SK-N-SH (cell line): ENCODE measurements around the gene FOXP2. TPM values are rescaled to one million over a fixed set of nuclear protein-coding genes. Genes with fewer than 3 reads are reported as not detected.
A peak's percentile ranks its signal among the peaks of the same experiment; 100 is the strongest.
"Not testable (repeated sequence)": the region's sequence is repeated elsewhere in the genome, so short reads cannot be mapped to it uniquely, and the experiment has no call there.

Experiments
- CTCF ChIA-PET: fragments of 300-600, 350-600 bp; formaldehyde crosslinking; extraction: SDS; loops from one replicate; lab custom pipeline; 2021; lab: Yijun Ruan, JAX
- POLR2A ChIA-PET: fragments of 350-600 bp; sonication (Branson Sonifier 250); formaldehyde crosslinking; extraction: SDS; loops from one replicate; lab custom pipeline; 2020; ENCODE audit warnings: antibody characterized with exemption, inconsistent platforms; lab: Yijun Ruan, JAX
- DNase-seq: peaks from one replicate; pipeline ENCODE4 v3.0.0; 2012
- H2AFZ ChIP-seq: fragments of 200-600 bp; sonication (generic); 2 replicates; pipeline ENCODE4 v1.8.1; 2016; ENCODE audit warnings: antibody characterized with exemption, mild to moderate bottlenecking, low read depth
- H3F3A ChIP-seq: fragments of 200-600 bp; sonication (generic); replicated peaks from 2 replicates; pipeline ENCODE3; 2016; ENCODE audit warnings: antibody characterized with exemption, mild to moderate bottlenecking; ENCODE audit not compliant: insufficient read depth
- H3K27ac ChIP-seq, 2 experiments: fragments of 200-500 bp in 1 of 2; fragments of 200-600 bp in 1 of 2; sonication (Bioruptor generic) in 1 of 2; sonication (generic), shearing (Covaris generic) in 1 of 2; 2 replicates each; pipeline versions ENCODE4 v1.5.1 to v1.6.1; 2014 to 2016; ENCODE audit warnings: low read depth in 2 of 2, inconsistent platforms in 1 of 2, low read length in 1 of 2, mild to moderate bottlenecking in 1 of 2, mixed read lengths in 1 of 2
- H3K27me3 ChIP-seq: fragments of 200-600 bp; sonication (generic), shearing (Covaris generic); 2 replicates; pipeline ENCODE4 v1.6.1; 2016; ENCODE audit warnings: mixed run types; ENCODE audit not compliant: insufficient read depth
- H3K36me3 ChIP-seq, 2 experiments: fragments of 200-500 bp in 1 of 2; fragments of 200-600 bp in 1 of 2; sonication (Bioruptor generic) in 1 of 2; sonication (generic) in 1 of 2; replicated peaks in 1 of 2; 2 replicates each; pipeline versions ENCODE3 to v1.5.1; 2014 to 2016; ENCODE audit warnings: low read length in 1 of 2, mild to moderate bottlenecking in 1 of 2; ENCODE audit not compliant: insufficient read depth in 2 of 2, control insufficient read depth in 1 of 2
- H3K4me1 ChIP-seq, 2 experiments: fragments of 200-500 bp in 1 of 2; fragments of 200-600 bp in 1 of 2; sonication (Bioruptor generic) in 1 of 2; sonication (generic), shearing (Covaris generic) in 1 of 2; 2 replicates each; pipeline versions ENCODE4 v1.5.1 to v1.6.1; 2014 to 2016; ENCODE audit warnings: low read depth in 1 of 2, low read length in 1 of 2, mixed run types in 1 of 2; ENCODE audit not compliant: insufficient read depth in 2 of 2, control insufficient read depth in 1 of 2
- H3K4me2 ChIP-seq: fragments of 200-600 bp; sonication (generic), shearing (Covaris generic); 2 replicates; pipeline ENCODE4 v1.6.1; 2017; ENCODE audit warnings: mixed run types
- H3K4me3 ChIP-seq, 2 experiments: fragments of 200-500 bp in 1 of 2; fragments of 200-600 bp in 1 of 2; sonication (Bioruptor generic) in 1 of 2; sonication (generic), shearing (Covaris generic) in 1 of 2; 2 replicates each; pipeline versions ENCODE4 v1.5.1 to v1.8.1; 2014 to 2016; ENCODE audit warnings: low read depth in 2 of 2, inconsistent platforms in 1 of 2, low read length in 1 of 2, mild to moderate bottlenecking in 1 of 2, mixed read lengths in 1 of 2, moderate library complexity in 1 of 2
- H3K79me2 ChIP-seq: fragments of 200-600 bp; sonication (generic); 2 replicates; pipeline ENCODE4 v1.8.1; 2017; ENCODE audit warnings: mild to moderate bottlenecking; ENCODE audit not compliant: insufficient read depth
- H3K9ac ChIP-seq: fragments of 200-600 bp; sonication (generic); 2 replicates; pipeline ENCODE4 v1.6.1; 2017; ENCODE audit warnings: mixed run types
- H3K9me2 ChIP-seq: fragments of 200-600 bp; sonication (generic); 2 replicates; pipeline ENCODE4 v1.6.1; 2017; ENCODE audit warnings: mixed run types
- H3K9me3 ChIP-seq: fragments of 200-600 bp; sonication (generic); 2 replicates; pipeline ENCODE4 v1.6.1; 2017; ENCODE audit warnings: mixed run types, mild to moderate bottlenecking, moderate library complexity
- H4K20me1 ChIP-seq: fragments of 200-600 bp; sonication (generic); 2 replicates; pipeline ENCODE4 v1.6.1; 2017; ENCODE audit warnings: mild to moderate bottlenecking, mixed run types; ENCODE audit not compliant: insufficient read depth
- FOXJ3 ChIP-seq: sonication (generic); formaldehyde crosslinking; IDR thresholded peaks from 2 replicates; pipeline ENCODE4 v1.5.1; 2020; ENCODE audit warnings: mild to moderate bottlenecking, missing genetic modification reagents
- FOXM1 ChIP-seq: IDR thresholded peaks from 2 replicates; pipeline ENCODE4 v1.4.0; 2012; ENCODE audit warnings: low read depth, mild to moderate bottlenecking
- JUND ChIP-seq: IDR thresholded peaks from 2 replicates; pipeline ENCODE4 v1.4.0; 2012
- MEF2A ChIP-seq: IDR thresholded peaks from 2 replicates; pipeline ENCODE4 v1.4.0; 2012; ENCODE audit warnings: low read depth, borderline replicate concordance
- PBX3 ChIP-seq: IDR thresholded peaks from 2 replicates; pipeline ENCODE4; 2012
- POLR2AphosphoS5 ChIP-seq: IDR thresholded peaks from 2 replicates; pipeline ENCODE4 v1.6.1; 2012; ENCODE audit warnings: low read depth, low read length
- RAD21 ChIP-seq: IDR thresholded peaks from 2 replicates; pipeline ENCODE4 v1.6.1; 2012; ENCODE audit warnings: mild to moderate bottlenecking, low read length
- RCOR1 ChIP-seq: fragments of 150-350 bp; IDR thresholded peaks from 2 replicates; pipeline ENCODE4 v1.6.1; 2017; ENCODE audit warnings: antibody characterized with exemption, low read length
- SIN3A ChIP-seq: IDR thresholded peaks from 2 replicates; pipeline ENCODE4 v1.6.1; 2012; ENCODE audit warnings: low read depth, mild to moderate bottlenecking, low read length, moderate library complexity, borderline replicate concordance
- SMC3 ChIP-seq: IDR thresholded peaks from 2 replicates; pipeline ENCODE4 v1.6.1; 2012; ENCODE audit warnings: low read depth, low read length, improper control_type of control experiment
- USF1 ChIP-seq: IDR thresholded peaks from 2 replicates; pipeline ENCODE4 v1.4.0; 2012; ENCODE audit warnings: low read depth, borderline replicate concordance
- YY1 ChIP-seq: IDR thresholded peaks from 2 replicates; pipeline ENCODE4 v1.4.0; 2012; ENCODE audit warnings: low read depth, mild to moderate bottlenecking
- WGBS: methylation state at CpG from one replicate; pipeline ENCODE4 v1.1.6; 2017; ENCODE audit warnings: low lambda C conversion rate; 5-methylcytosine and 5-hydroxymethylcytosine counted together
- polyA plus RNA-seq, 3 experiments: library from polyadenylated mRNA; depleted of rRNA; stranded (reverse); fragments of >200 nt; gene quantifications; 2 replicates each; pipeline ENCODE4 v1.2.3, GENCODE V29; 2012
- TF ChIP-seq, protein P1 (sequence below): IDR thresholded peaks from 2 replicates; pipeline ENCODE4 v1.4.0; 2012; ENCODE audit warnings: low read depth, borderline replicate concordance
- TF ChIP-seq, protein P2 (sequence below): IDR thresholded peaks from 2 replicates; pipeline ENCODE4 v1.6.1; 2012; ENCODE audit warnings: mild to moderate bottlenecking, low read depth, low read length, moderate library complexity

Gene FOXP2
- polyA plus RNA-seq, 1 of the 3 experiments (the other 2 are of a cell fraction) = not detected

DNA sequence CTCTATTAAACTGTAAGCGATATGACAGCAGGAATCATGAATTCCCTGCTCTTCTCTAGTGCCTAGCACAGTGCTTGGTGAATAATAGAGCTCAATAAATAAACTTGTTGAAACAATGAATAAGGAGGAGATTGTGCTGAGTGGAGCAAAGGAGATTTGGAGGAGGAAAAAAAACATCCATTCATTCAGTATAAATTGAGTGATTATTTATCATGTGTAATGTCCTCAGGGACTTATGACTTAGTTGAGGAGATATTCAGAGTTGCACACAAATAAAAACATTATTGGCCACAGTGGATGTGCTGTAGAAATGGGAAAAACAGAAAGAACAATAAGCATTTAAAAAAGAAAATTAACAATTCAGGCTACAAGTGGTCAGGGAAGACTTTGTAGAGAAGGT lies 125.7 kb downstream of the FOXP2 start:
- H3K79me2 ChIP-seq = no peaks in the 10 kb centered on the region
- H3K4me2 ChIP-seq = no peak overlapping the region
- H4K20me1 ChIP-seq = no peaks in the 10 kb centered on the region
- H3K27me3 ChIP-seq = no peaks in the 10 kb centered on the region
- no peak overlapping the region for H3K9ac ChIP-seq
- no peaks in the 10 kb centered on the region for H3F3A ChIP-seq
- H3K36me3 ChIP-seq = no peaks in the 10 kb centered on the region
- H3K9me3 ChIP-seq = no peaks in the 10 kb centered on the region
- H3K9me2 ChIP-seq = no peaks in the 10 kb centered on the region
- no peaks in the 10 kb centered on the region for H3K4me1 ChIP-seq
- ChIA-PET CTCF (interaction anchor here (1.4 kb wide), 1 partner anchor 22 kb away, joined by 3 read pairs; no protein-coding TSS in a partner anchor), POLR2A (no interaction called here)
- 2% methylated on average over 1 of the region's 1 CpG for WGBS
- H3K4me3 ChIP-seq = no peak overlapping the region
- no peak overlapping the region for H2AFZ ChIP-seq
- no peak for TF ChIP-seq SMC3
- TF ChIP-seq FOXJ3 (CRISPR knock-in tag) = no peak
- TF ChIP-seq FOXM1 = no peak
- no peak for TF ChIP-seq USF1
- no peak for TF ChIP-seq RAD21
- TF ChIP-seq YY1 = no peak
- no peak for TF ChIP-seq SIN3A
- no peak for TF ChIP-seq RCOR1
- TF ChIP-seq PBX3 = no peak
- no peak for DNase-seq
- no peak overlapping the region for H3K27ac ChIP-seq

DNA sequence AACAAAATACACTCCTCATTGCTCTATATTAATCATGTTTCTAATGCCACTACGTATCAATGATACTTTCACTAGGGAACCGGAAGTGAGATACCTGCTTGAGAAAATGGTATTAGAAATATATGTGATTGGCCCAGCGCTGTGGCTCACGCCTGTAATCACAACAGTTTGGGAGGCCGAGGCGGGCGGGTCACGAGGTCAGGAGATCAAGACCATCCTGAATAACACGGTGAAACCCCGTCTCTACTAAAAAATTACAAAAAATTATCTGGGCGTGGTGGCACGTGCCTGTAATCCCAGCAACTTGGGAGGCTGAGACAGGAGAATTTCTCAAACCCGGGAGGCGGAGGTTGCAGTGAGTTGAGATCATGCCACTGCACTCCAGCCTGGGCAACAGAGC lies 132.7 kb downstream of the FOXP2 start:
- H3F3A ChIP-seq, H3K9ac ChIP-seq, H3K27ac ChIP-seq, H3K4me1 ChIP-seq, H3K36me3 ChIP-seq, POLR2A ChIA-PET, H4K20me1 ChIP-seq, H3K4me3 ChIP-seq, H3K27me3 ChIP-seq, DNase-seq, H3K4me2 ChIP-seq, H3K79me2 ChIP-seq, H3K9me2 ChIP-seq, CTCF ChIA-PET, H3K9me3 ChIP-seq: not testable (repeated sequence)
- 5% methylated on average over 14 of the region's 14 CpGs for WGBS
- H2AFZ ChIP-seq = peak overlapping the region; percentile 29; the same call in 1 of the 2 replicates

DNA sequence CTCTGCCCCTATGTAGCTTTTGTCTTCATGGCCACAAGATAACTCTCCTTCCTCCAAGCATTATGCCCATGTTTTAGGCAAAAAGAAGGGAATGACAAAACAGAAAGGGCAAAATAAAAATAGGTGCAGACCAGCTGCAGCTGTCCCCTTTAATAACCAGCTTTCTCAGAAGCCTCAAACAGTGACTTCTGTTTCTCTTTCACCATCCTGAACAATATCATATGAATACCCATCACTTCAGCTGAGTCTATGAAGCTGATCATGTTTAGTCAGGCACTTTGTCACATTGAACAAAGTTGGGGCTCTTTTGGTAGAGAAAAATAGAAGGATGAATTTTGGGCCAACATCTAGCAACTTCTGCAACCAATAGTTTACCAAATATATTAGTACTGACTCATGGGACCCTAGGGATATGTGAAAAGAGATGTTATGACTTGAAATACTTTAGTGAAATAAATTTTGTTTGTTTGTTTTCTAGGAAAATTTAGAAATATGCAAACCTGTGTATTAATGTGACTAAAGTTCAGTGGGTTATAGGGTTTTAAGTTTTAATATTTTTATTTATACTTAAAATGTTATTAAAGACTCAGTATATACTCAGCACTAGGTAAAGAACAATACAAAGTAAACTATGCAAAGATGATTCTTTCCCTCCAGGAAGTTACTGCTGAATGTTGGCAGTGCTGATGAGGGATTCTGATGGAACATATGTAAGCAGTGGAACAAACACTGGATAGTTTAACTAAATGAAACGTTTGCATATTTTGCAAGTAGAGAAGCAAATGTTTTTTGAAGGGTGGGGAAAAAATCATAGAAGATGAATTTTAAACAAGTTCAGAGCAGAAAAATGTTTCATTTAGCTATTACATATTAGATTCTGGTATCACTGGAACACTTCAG lies 133.7 kb downstream of the FOXP2 start:
- 0% methylated on average over 1 of the region's 1 CpG for WGBS
- CTCF ChIA-PET = no interaction called here
- Histone ChIP-seq H3K27ac (no peak overlapping the region), H3K4me1 (no peaks in the 10 kb centered on the region), H3F3A (no peaks in the 10 kb centered on the region), H3K27me3 (no peaks in the 10 kb centered on the region), H4K20me1 (no peaks in the 10 kb centered on the region), H3K9ac (no peak overlapping the region), H3K4me3 (no peak overlapping the region), H3K4me2 (no peak overlapping the region), H3K36me3 (no peaks in the 10 kb centered on the region), H3K9me3 (no peaks in the 10 kb centered on the region), H3K9me2 (no peaks in the 10 kb centered on the region), H3K79me2 (no peaks in the 10 kb centered on the region), H2AFZ (no peak overlapping the region)
- POLR2A ChIA-PET = no interaction called here
- DNase-seq = no peak
- TF ChIP-seq, protein P1, sequence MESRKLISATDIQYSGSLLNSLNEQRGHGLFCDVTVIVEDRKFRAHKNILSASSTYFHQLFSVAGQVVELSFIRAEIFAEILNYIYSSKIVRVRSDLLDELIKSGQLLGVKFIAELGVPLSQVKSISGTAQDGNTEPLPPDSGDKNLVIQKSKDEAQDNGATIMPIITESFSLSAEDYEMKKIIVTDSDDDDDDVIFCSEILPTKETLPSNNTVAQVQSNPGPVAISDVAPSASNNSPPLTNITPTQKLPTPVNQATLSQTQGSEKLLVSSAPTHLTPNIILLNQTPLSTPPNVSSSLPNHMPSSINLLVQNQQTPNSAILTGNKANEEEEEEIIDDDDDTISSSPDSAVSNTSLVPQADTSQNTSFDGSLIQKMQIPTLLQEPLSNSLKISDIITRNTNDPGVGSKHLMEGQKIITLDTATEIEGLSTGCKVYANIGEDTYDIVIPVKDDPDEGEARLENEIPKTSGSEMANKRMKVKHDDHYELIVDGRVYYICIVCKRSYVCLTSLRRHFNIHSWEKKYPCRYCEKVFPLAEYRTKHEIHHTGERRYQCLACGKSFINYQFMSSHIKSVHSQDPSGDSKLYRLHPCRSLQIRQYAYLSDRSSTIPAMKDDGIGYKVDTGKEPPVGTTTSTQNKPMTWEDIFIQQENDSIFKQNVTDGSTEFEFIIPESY = no peak
- TF ChIP-seq, protein P2, sequence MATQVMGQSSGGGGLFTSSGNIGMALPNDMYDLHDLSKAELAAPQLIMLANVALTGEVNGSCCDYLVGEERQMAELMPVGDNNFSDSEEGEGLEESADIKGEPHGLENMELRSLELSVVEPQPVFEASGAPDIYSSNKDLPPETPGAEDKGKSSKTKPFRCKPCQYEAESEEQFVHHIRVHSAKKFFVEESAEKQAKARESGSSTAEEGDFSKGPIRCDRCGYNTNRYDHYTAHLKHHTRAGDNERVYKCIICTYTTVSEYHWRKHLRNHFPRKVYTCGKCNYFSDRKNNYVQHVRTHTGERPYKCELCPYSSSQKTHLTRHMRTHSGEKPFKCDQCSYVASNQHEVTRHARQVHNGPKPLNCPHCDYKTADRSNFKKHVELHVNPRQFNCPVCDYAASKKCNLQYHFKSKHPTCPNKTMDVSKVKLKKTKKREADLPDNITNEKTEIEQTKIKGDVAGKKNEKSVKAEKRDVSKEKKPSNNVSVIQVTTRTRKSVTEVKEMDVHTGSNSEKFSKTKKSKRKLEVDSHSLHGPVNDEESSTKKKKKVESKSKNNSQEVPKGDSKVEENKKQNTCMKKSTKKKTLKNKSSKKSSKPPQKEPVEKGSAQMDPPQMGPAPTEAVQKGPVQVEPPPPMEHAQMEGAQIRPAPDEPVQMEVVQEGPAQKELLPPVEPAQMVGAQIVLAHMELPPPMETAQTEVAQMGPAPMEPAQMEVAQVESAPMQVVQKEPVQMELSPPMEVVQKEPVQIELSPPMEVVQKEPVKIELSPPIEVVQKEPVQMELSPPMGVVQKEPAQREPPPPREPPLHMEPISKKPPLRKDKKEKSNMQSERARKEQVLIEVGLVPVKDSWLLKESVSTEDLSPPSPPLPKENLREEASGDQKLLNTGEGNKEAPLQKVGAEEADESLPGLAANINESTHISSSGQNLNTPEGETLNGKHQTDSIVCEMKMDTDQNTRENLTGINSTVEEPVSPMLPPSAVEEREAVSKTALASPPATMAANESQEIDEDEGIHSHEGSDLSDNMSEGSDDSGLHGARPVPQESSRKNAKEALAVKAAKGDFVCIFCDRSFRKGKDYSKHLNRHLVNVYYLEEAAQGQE = no peak
- TF ChIP-seq JUND (no peak), FOXJ3 (CRISPR knock-in tag) (no peak), POLR2AphosphoS5 (no peak), RAD21 (no peak), MEF2A (no peak)
